Mucosa of stomach (tissue), 1 donor: ENCODE measurements around the gene ASB13.

Experiments used
- H3K27me3 ChIP-seq: one replicate; pipeline ENCODE4 v1.7.0; 2013; ENCODE audit warnings: mild to moderate bottlenecking, low read length; ENCODE audit not compliant: control insufficient read depth, insufficient read depth
- H3K36me3 ChIP-seq: one replicate; pipeline ENCODE4 v1.7.0; 2013; ENCODE audit warnings: low read length; ENCODE audit not compliant: control insufficient read depth, insufficient read depth
- H3K4me1 ChIP-seq: one replicate; pipeline ENCODE4 v1.7.0; 2013; ENCODE audit warnings: mild to moderate bottlenecking, low read length; ENCODE audit not compliant: control insufficient read depth, insufficient read depth
- H3K4me3 ChIP-seq: one replicate; pipeline ENCODE4 v1.7.0; 2013; ENCODE audit warnings: low read length
- H3K9ac ChIP-seq: one replicate; pipeline ENCODE4 v1.7.0; 2013; ENCODE audit warnings: mild to moderate bottlenecking, low read length, moderate library complexity
- H3K9me3 ChIP-seq: one replicate; pipeline ENCODE4 v1.7.0; 2013; ENCODE audit warnings: mild to moderate bottlenecking, low read length, moderate library complexity; ENCODE audit not compliant: control insufficient read depth
- donor health status: Pancreatic carcinoma.

Gene ASB13

DNA sequence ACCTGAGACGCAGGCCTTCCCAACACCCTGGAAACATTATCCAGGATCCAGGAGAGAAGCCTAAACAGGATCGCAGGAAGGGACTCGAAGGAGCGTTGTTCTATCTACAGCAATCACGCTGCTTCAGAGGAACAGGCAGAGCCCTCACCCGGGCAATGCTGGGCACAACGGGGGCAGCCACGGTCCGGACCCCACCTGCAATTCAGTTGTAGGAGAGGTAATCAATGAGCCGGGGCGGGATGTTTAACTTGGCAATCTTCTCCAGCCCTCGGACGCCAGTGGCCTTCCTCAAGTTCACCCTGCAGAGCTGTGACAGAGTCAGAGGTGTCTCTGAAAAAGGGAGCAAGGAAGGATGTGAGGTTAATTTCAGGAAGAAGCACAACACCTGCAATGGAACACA, 25.9 kb downstream of the ASB13 start:
- H3K9ac ChIP-seq: peak overlapping the region; percentile 15
- peaks cover 3% of the 10 kb centered on the region for H3K36me3 ChIP-seq

DNA sequence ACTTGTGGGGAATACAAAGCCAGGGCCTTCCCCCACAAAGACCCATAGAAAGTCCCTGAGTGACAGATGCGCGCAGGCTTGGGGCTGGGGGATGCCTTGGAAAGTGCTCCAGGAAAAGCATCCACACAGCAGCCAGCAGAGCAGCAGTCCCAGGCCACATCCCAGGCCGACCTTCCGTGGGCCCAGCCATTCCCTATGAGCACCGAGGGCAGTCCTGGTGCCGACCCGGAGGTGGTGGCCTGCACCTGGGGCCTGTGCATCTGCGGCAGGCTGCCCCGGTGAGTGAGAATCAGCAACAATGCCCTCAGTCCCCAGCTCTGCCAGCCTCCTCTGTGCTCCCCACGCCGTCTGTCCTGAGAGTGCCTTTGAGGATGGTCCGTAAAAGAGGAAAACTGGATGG, 26.4 kb downstream of the ASB13 start:
- peaks cover 3% of the 10 kb centered on the region for H3K36me3 ChIP-seq

More for the DNA sequence above, 25.9 kb downstream of the ASB13 start:
- no peaks in the 10 kb centered on the region for H3K9me3 ChIP-seq
- no peak overlapping the region for H3K4me3 ChIP-seq
- no peaks in the 10 kb centered on the region for H3K27me3 ChIP-seq
- peaks cover 23% of the 10 kb centered on the region for H3K4me1 ChIP-seq

DNA sequence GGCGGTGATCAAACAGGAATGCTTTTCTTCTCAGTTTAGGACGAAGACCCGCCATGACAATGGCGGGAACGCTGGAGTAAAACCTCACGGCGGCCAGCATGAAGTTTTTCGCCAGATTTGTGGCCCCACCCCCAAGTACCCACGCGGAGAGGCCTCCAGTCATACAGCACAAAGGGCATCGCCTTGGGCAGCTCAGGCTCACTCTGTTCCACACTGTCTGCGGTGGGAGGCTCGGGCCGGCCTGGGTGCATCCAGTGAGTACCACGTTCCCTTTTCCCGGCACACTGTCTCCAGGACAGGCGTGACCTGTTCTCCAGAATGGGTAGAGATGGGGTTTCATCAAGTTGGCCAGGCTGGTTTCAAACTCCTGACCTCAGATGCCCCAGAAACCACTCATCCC, 27.3 kb downstream of the ASB13 start:
- peaks cover 3% of the 10 kb centered on the region for H3K36me3 ChIP-seq
- H3K9me3 ChIP-seq: no peaks in the 10 kb centered on the region
- H3K9ac ChIP-seq: no peak overlapping the region
- no peaks in the 10 kb centered on the region for H3K27me3 ChIP-seq
- no peak overlapping the region for H3K4me3 ChIP-seq
- peaks cover 12% of the 10 kb centered on the region for H3K4me1 ChIP-seq

More for the DNA sequence above, 26.4 kb downstream of the ASB13 start:
- Histone ChIP-seq H3K4me3 (no peak overlapping the region), H3K4me1 (peaks cover 21% of the 10 kb centered on the region), H3K9ac (no peak overlapping the region), H3K9me3 (no peaks in the 10 kb centered on the region), H3K27me3 (no peaks in the 10 kb centered on the region)

DNA sequence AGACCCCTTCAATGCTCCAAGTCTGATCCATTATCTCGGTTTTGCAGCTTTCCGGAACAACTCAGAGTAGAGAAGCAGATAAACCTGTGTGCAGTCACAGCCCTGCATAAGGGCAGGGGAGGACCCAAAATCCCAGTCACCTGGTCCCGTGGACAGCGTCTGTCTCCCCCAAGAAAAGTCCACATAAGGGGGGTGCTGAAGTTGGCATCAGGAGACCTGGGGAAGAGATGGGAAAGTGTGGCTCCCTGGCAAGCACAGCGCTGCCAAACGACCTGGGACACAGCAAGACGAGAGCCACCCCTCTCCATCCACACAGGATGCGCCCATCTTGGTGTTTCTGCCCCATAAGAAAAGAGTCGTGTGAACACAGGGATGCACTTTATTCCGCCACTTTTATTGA, 27.9 kb downstream of the ASB13 start:
- H3K9ac ChIP-seq: no peak overlapping the region
- no peak overlapping the region for H3K4me3 ChIP-seq
- H3K27me3 ChIP-seq: no peaks in the 10 kb centered on the region
- peaks cover 12% of the 10 kb centered on the region for H3K4me1 ChIP-seq
- H3K9me3 ChIP-seq: no peaks in the 10 kb centered on the region
- peaks cover 3% of the 10 kb centered on the region for H3K36me3 ChIP-seq

DNA sequence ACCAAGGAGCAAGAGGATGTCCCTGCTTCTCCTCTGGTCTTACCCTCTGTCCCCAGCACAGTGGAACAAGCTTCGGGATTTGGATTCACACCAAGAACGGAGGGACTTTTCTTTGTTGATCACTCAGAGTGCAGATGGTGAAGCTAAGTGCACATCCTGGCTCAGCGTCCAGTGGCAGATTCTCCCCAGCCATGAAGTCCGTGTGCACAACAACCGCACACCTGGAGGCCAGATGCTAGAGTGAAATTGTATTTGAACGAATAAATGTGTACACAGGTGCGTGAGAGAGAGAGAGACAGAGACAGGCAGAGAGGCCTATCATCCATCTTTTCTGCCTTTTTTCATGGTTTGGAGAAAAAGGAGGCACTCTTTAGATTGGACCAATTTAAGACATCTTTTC, 31.5 kb downstream of the ASB13 start:
- Histone ChIP-seq H3K4me1 (peaks cover 23% of the 10 kb centered on the region), H3K4me3 (no peak overlapping the region), H3K27me3 (no peaks in the 10 kb centered on the region), H3K9ac (no peak overlapping the region), H3K36me3 (no peaks in the 10 kb centered on the region), H3K9me3 (no peaks in the 10 kb centered on the region)

- Histone ChIP-seq H3K4me1 (peaks cover 36% of the 10 kb centered on the region), H3K27me3 (no peaks in the 10 kb centered on the region), H3K36me3 (no peaks in the 10 kb centered on the region), H3K9me3 (no peaks in the 10 kb centered on the region), H3K4me3 (no peak overlapping the region), H3K9ac (no peak overlapping the region)
Observed at GRCh38 chr10:5633166-5633749, 33.1 kb downstream of the ASB13 start.

- no peaks in the 10 kb centered on the region for H3K36me3 ChIP-seq
- no peak overlapping the region for H3K9ac ChIP-seq
- H3K27me3 ChIP-seq: no peaks in the 10 kb centered on the region
- no peaks in the 10 kb centered on the region for H3K9me3 ChIP-seq
- peaks cover 36% of the 10 kb centered on the region for H3K4me1 ChIP-seq
- no peak overlapping the region for H3K4me3 ChIP-seq
Observed at GRCh38 chr10:5632446-5632845, 33.9 kb downstream of the ASB13 start.

DNA sequence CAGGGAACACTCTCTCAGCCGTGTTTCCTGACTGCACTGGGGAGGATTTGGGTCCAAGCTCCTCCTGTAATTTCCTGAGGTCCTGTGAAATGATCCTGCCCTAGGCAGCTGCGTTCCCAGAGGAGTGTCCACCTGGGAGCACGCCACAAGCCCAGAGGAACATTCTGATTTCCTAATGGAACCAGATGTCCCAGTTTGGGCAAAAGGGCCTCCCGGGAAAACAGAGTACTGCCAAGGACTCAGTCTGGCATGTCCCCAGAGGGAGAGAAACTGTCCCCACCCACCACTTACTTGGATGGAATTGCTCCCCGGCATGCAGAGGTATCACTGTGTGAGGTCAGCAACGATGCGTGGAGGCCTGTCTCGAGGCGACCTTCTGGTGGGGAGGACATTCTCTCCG, 34.5 kb downstream of the ASB13 start:
- no peak overlapping the region for H3K4me3 ChIP-seq
- no peak overlapping the region for H3K9ac ChIP-seq
- no peaks in the 10 kb centered on the region for H3K27me3 ChIP-seq
- no peaks in the 10 kb centered on the region for H3K9me3 ChIP-seq
- H3K4me1 ChIP-seq: peaks cover 36% of the 10 kb centered on the region
- no peaks in the 10 kb centered on the region for H3K36me3 ChIP-seq

DNA sequence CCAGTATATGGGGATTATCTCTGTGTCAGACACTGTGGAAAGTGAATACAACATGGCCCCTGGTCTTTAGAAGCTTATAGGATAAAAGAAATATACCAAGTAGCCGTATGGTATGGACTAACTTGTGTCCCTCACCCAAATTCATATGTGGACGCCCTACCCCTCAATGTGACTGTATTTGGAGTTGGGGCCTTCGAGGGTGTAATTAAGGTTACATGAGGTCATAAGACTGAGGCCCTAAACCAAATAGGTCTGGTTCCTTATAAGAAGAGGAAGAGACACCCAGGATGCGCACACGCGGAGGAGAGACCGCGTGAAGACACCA, 36.3 kb downstream of the ASB13 start:
- no peak overlapping the region for H3K9ac ChIP-seq
- no peak overlapping the region for H3K4me3 ChIP-seq
- H3K9me3 ChIP-seq: no peaks in the 10 kb centered on the region
- peaks cover 40% of the 10 kb centered on the region for H3K4me1 ChIP-seq
- no peaks in the 10 kb centered on the region for H3K36me3 ChIP-seq
- no peaks in the 10 kb centered on the region for H3K27me3 ChIP-seq

DNA sequence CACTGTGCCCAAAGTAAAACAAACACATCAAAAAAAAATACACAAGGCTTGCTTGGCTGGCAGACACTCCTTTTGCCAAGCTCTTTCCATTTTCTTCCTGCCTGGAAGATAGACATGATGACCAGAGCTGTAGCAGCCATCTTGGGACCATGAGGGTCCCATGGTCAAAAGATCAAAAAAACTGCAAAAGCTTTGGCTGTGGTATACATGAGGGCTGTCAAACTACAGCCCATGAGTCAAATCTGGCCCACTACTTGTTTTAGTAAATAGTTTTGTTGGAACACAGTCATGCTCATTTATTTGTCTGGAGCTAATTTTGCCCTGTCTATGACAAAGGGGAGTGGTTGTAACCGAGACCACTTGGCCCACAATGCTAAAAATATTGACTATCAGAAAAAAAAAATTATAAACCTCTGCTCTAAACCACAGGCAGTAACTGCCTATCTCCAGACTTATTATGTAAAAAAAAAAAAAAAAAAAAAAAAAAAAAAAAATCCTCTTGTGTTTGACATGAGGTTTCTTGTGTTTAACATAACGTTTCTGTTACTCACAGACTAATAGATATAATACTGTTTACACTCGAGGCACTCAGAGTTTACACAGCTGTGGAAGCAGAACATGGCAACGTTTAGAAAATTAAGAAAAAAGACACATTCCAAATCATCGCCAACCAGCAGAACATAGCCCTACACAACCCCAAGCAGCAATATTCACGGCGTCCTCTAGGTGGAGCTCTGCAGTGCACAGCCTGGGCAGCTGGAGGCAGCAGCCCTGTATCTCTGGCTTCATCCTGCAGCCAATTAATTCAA, 36.9 kb downstream of the ASB13 start:
- Histone ChIP-seq H3K9ac (no peak overlapping the region), H3K4me1 (peaks cover 40% of the 10 kb centered on the region), H3K27me3 (no peaks in the 10 kb centered on the region), H3K9me3 (no peaks in the 10 kb centered on the region), H3K4me3 (no peak overlapping the region), H3K36me3 (no peaks in the 10 kb centered on the region)

GRCh38 chr10:5628451-5629302, 37.7 kb downstream of the ASB13 start:
- Histone ChIP-seq H3K36me3 (no peaks in the 10 kb centered on the region), H3K4me3 (no peak overlapping the region), H3K4me1 (peaks cover 40% of the 10 kb centered on the region), H3K27me3 (no peaks in the 10 kb centered on the region), H3K9me3 (no peaks in the 10 kb centered on the region), H3K9ac (no peak overlapping the region)

GRCh38 chr10:5627486-5628044, 38.8 kb downstream of the ASB13 start:
- H3K9ac ChIP-seq: no peak overlapping the region
- H3K27me3 ChIP-seq: no peaks in the 10 kb centered on the region
- H3K4me3 ChIP-seq: no peak overlapping the region
- no peaks in the 10 kb centered on the region for H3K36me3 ChIP-seq
- H3K9me3 ChIP-seq: no peaks in the 10 kb centered on the region
- H3K4me1 ChIP-seq: peaks cover 43% of the 10 kb centered on the region
